ENCODE results near the gene ZNF423. TPM values are rescaled to one million over a fixed set of nuclear protein-coding genes. Genes with fewer than 3 reads are reported as not detected.
A peak's percentile ranks its signal among the peaks of the same experiment; 100 is the strongest.

The ZNF423 gene
- total RNA-seq, 1 donor: 11.6 TPM

- Histone ChIP-seq H4K20me1 (ENCODE audit: insufficient read depth, low read length) (no peaks in the 10 kb centered on the region), H3K4me3 (ENCODE audit: insufficient read depth, low read length) (no peak overlapping the region), H3K9me3 (ENCODE audit: low read depth, low read length) (no peaks in the 10 kb centered on the region), H3K36me3 (ENCODE audit: insufficient read depth, low read length) (no peaks in the 10 kb centered on the region), H3K4me1 (ENCODE audit: insufficient read depth, low read length) (no peaks in the 10 kb centered on the region), H2AFZ (ENCODE audit: low read length) (no peak overlapping the region), H3K27ac (ENCODE audit: low read depth, low read length) (no peak overlapping the region), H3K79me2 (ENCODE audit: insufficient read depth, low read length) (no peaks in the 10 kb centered on the region), H3K4me2 (ENCODE audit: insufficient read depth, low read length) (no peak overlapping the region), H3K27me3 (ENCODE audit: insufficient read depth, low read length) (no peaks in the 10 kb centered on the region)
- DNase-seq (ENCODE audit: insufficient read length, low spot score, missing footprints): peak; percentile 50
- TF ChIP-seq CTCF (IDR thresholded peaks at IDR 0.05; ENCODE audit: extremely low read depth, low read depth, low read length): no peak
Measured at GRCh38 chr16:49469930-49470451, 385.9 kb downstream of the ZNF423 start.

GRCh38 chr16:49469311-49469670 is 386.6 kb downstream of the ZNF423 start:
- Histone ChIP-seq H2AFZ (ENCODE audit: low read length) (no peak overlapping the region), H3K79me2 (ENCODE audit: insufficient read depth, low read length) (no peaks in the 10 kb centered on the region), H3K36me3 (ENCODE audit: insufficient read depth, low read length) (no peaks in the 10 kb centered on the region), H3K4me2 (ENCODE audit: insufficient read depth, low read length) (no peak overlapping the region), H3K9me3 (ENCODE audit: low read depth, low read length) (no peaks in the 10 kb centered on the region), H4K20me1 (ENCODE audit: insufficient read depth, low read length) (no peaks in the 10 kb centered on the region), H3K27me3 (ENCODE audit: insufficient read depth, low read length) (peaks cover 2% of the 10 kb centered on the region), H3K4me1 (ENCODE audit: insufficient read depth, low read length) (no peaks in the 10 kb centered on the region), H3K27ac (ENCODE audit: low read depth, low read length) (no peak overlapping the region), H3K4me3 (ENCODE audit: insufficient read depth, low read length) (no peak overlapping the region)
- DNase-seq (ENCODE audit: insufficient read length, low spot score, missing footprints): peak; percentile 66
- TF ChIP-seq CTCF (IDR thresholded peaks at IDR 0.05; ENCODE audit: extremely low read depth, low read depth, low read length): no peak

DNA sequence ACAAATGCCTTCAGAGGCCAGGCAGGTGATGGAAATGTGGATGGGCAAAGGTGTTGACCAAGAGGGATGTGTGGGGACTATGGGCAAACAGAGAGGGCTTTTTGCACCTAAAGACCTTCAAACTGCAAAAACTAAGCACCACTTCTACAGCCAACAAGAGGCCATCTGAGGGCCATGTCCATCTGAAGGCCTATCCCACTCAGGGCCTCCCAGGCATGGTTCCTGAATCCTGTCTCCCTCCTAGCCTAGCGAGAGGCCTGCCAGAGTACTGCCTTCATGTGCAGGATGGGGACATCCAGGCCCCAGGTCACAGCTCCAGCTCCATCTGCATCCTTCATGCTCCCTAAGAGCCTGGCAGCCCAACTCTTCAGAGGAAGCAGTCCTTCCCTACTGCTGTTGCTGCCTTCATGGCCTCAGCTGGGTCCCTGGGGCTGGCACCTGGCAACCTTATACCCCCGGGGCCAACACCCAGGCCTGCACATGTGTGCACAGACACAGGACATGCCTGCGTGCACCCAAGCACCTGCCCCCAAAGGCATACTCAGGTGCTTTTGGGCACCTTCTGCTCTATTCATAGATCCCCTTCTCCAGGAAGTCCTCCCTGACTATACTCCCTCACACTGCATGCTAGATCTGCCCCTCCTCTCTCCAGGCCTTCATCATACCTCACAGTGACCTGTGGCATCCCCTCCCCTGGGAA is 387.2 kb downstream of the ZNF423 start:
- Histone ChIP-seq H3K27ac (ENCODE audit: low read depth, low read length) (no peak overlapping the region), H3K79me2 (ENCODE audit: insufficient read depth, low read length) (no peaks in the 10 kb centered on the region), H3K4me3 (ENCODE audit: insufficient read depth, low read length) (no peak overlapping the region), H3K9me3 (ENCODE audit: low read depth, low read length) (no peaks in the 10 kb centered on the region), H3K27me3 (ENCODE audit: insufficient read depth, low read length) (peaks cover 2% of the 10 kb centered on the region), H2AFZ (ENCODE audit: low read length) (no peak overlapping the region), H3K36me3 (ENCODE audit: insufficient read depth, low read length) (no peaks in the 10 kb centered on the region), H4K20me1 (ENCODE audit: insufficient read depth, low read length) (no peaks in the 10 kb centered on the region), H3K4me2 (ENCODE audit: insufficient read depth, low read length) (no peak overlapping the region), H3K4me1 (ENCODE audit: insufficient read depth, low read length) (no peaks in the 10 kb centered on the region)
- no peak for DNase-seq (ENCODE audit: insufficient read length, low spot score, missing footprints)
- TF ChIP-seq CTCF (IDR thresholded peaks at IDR 0.05; ENCODE audit: extremely low read depth, low read depth, low read length): no peak

- no peak for DNase-seq (ENCODE audit: insufficient read length, low spot score, missing footprints)
- Histone ChIP-seq H3K79me2 (ENCODE audit: insufficient read depth, low read length) (no peaks in the 10 kb centered on the region), H3K4me1 (ENCODE audit: insufficient read depth, low read length) (no peaks in the 10 kb centered on the region), H3K27me3 (ENCODE audit: insufficient read depth, low read length) (peaks cover 2% of the 10 kb centered on the region), H3K9me3 (ENCODE audit: low read depth, low read length) (no peaks in the 10 kb centered on the region), H2AFZ (ENCODE audit: low read length) (no peak overlapping the region), H3K27ac (ENCODE audit: low read depth, low read length) (no peak overlapping the region), H3K4me3 (ENCODE audit: insufficient read depth, low read length) (no peak overlapping the region), H4K20me1 (ENCODE audit: insufficient read depth, low read length) (no peaks in the 10 kb centered on the region), H3K36me3 (ENCODE audit: insufficient read depth, low read length) (no peaks in the 10 kb centered on the region), H3K4me2 (ENCODE audit: insufficient read depth, low read length) (no peak overlapping the region)
- no peak for TF ChIP-seq CTCF (IDR thresholded peaks at IDR 0.05; ENCODE audit: extremely low read depth, low read depth, low read length)
Measured at GRCh38 chr16:49467540-49468372, 388.2 kb downstream of the ZNF423 start.
